Keratinocyte (primary cell): ENCODE measurements around the gene HS3ST3A1. TPM values are rescaled to one million over a fixed set of nuclear protein-coding genes. Genes with fewer than 3 reads are reported as not detected.

Experiments used
- DNase-seq: peaks from one replicate; pipeline ENCODE4 v3.0.0-alpha.2; 2011; ENCODE audit warnings: low read depth, missing footprints, low spot score
- FAIRE-seq: peaks from 2 replicates; lab custom pipeline; 2011; peaks lifted over from hg19 to GRCh38; lab: Jason Lieb, UNC
- H2AFZ ChIP-seq: 2 replicates; pipeline ENCODE4 v1.6.0; 2012; ENCODE audit warnings: low read length, control low read depth, inconsistent platforms; ENCODE audit not compliant: control insufficient read depth
- H3K27ac ChIP-seq: 2 replicates; pipeline ENCODE4 v1.5.1; 2011; ENCODE audit warnings: low read length; ENCODE audit not compliant: control insufficient read depth, insufficient read depth
- H3K27me3 ChIP-seq: 3 replicates; pipeline ENCODE4 v1.6.0; 2011; ENCODE audit warnings: low read length; ENCODE audit not compliant: control insufficient read depth, insufficient read depth; ENCODE audit errors: extremely low read depth
- H3K36me3 ChIP-seq, 2 experiments: 2 replicates in 1 of 2; 3 replicates in 1 of 2; pipeline ENCODE4 v1.5.1; 2011; ENCODE audit warnings: low read length in 2 of 2, mild to moderate bottlenecking in 1 of 2; ENCODE audit not compliant: control insufficient read depth in 2 of 2, insufficient read depth in 2 of 2; ENCODE audit errors: extremely low read depth in 1 of 2
- H3K4me1 ChIP-seq: 3 replicates; pipeline ENCODE4 v1.5.1; 2011; ENCODE audit warnings: low read length; ENCODE audit not compliant: control insufficient read depth, insufficient read depth; ENCODE audit errors: extremely low read depth
- H3K4me2 ChIP-seq: 3 replicates; pipeline ENCODE4 v1.6.0; 2011; ENCODE audit warnings: low read depth, low read length; ENCODE audit not compliant: control insufficient read depth, insufficient read depth; ENCODE audit errors: extremely low read depth
- H3K4me3 ChIP-seq, 3 experiments: fragments of 200-600 bp in 1 of 3; sonication (generic) in 1 of 3; 2 replicates in 2 of 3; 3 replicates in 1 of 3; pipeline ENCODE4 v1.5.1; 2011 to 2016; ENCODE audit warnings: low read length in 3 of 3, mild to moderate bottlenecking in 3 of 3, control low read depth in 2 of 3, inconsistent platforms in 1 of 3, low read depth in 1 of 3, mixed read lengths in 1 of 3, mixed run types in 1 of 3, moderate library complexity in 1 of 3; ENCODE audit not compliant: control insufficient read depth in 2 of 3, insufficient read depth in 2 of 3; ENCODE audit errors: extremely low read depth in 1 of 3
- H3K79me2 ChIP-seq: 2 replicates; pipeline ENCODE4 v1.6.0; 2012; ENCODE audit warnings: low read length; ENCODE audit not compliant: control insufficient read depth, insufficient read depth
- H3K9ac ChIP-seq: 3 replicates; pipeline ENCODE4 v1.6.0; 2011; ENCODE audit warnings: low read length; ENCODE audit not compliant: control insufficient read depth, insufficient read depth; ENCODE audit errors: extremely low read depth
- H3K9me1 ChIP-seq: 3 replicates; pipeline ENCODE4 v1.6.0; 2011; ENCODE audit warnings: low read length; ENCODE audit not compliant: control insufficient read depth, insufficient read depth; ENCODE audit errors: extremely low read depth
- H3K9me3 ChIP-seq: 2 replicates; pipeline ENCODE4 v1.5.1; 2012; ENCODE audit warnings: low read depth, low read length; ENCODE audit not compliant: control insufficient read depth
- H4K20me1 ChIP-seq: 3 replicates; pipeline ENCODE4 v1.6.0; 2011; ENCODE audit warnings: low read length; ENCODE audit not compliant: control insufficient read depth, insufficient read depth; ENCODE audit errors: extremely low read depth
- EZH2 ChIP-seq: IDR thresholded peaks from one replicate; pipeline ENCODE4 v1.6.1; 2012; ENCODE audit warnings: inconsistent platforms, mild to moderate bottlenecking, low read length, moderate library complexity
- dilution Hi-C: fragments of 300-500 bp; cut with MboI; formaldehyde crosslinking; loops from one replicate; pipeline ENCODE4 v1.7.0; 2020; ENCODE audit warnings: low sequenced_read_pairs; ENCODE audit not compliant: extremely low pct_ligation_motif_present
- polyA plus RNA-seq, 5 experiments: library from polyadenylated mRNA; depleted of rRNA in 3 of 5; stranded (reverse) in 3 of 5; stranded (forward) in 1 of 5; unstranded in 1 of 5; fragments of >200 nt; gene quantifications; 1 replicate in 1 of 5; 2 replicates in 3 of 5; 3 replicates in 1 of 5; pipeline versions ENCODE4 v1.2.1 to v1.2.3, GENCODE V29; 2011 to 2012; ENCODE audit warnings: missing spikeins in 2 of 5, low read depth in 1 of 5, low replicate concordance in 1 of 5
- TF ChIP-seq, protein P1 (sequence below), 3 experiments: IDR thresholded peaks in 1 of 3; conservative IDR thresholded peaks in 1 of 3; optimal IDR thresholded peaks in 1 of 3; 2 replicates in 2 of 3; 3 replicates in 1 of 3; pipeline versions ENCODE3 to v1.5.1; 2011; ENCODE audit warnings: low read length in 3 of 3, mild to moderate bottlenecking in 3 of 3, moderate library complexity in 2 of 3, control low read depth in 1 of 3, inconsistent platforms in 1 of 3; ENCODE audit not compliant: insufficient read depth in 2 of 3; ENCODE audit errors: extremely low read depth in 1 of 3

HS3ST3A1 gene
- polyA plus RNA-seq, 1 donor (not counting 4 experiments of a cell fraction or from before 2014, with no cell fraction given) = 0.04 TPM

DNA sequence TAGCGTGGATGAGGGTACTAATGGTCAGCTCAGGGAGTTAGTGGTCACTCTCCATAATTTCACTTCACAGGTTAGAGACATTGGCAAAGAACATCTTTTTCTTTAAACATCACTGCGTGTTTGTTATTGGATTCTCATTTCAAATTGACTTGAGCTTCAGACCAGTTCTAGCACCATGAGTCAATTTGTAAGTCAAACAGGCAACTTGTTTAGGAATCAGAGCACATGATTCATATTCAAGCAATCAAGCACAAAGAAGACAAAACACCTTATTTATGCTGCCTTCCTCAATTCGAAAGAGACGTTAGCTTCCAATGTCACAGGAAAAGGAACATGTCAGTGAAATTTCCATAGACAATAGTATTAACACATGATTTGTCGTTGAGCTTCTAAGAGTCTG is 62.3 kb downstream of the HS3ST3A1 start:
- Histone ChIP-seq H3K4me2 (no peak overlapping the region), H3K4me1 (no peaks in the 10 kb centered on the region), H3K79me2 (no peaks in the 10 kb centered on the region), H3K9me1 (no peaks in the 10 kb centered on the region), H4K20me1 (no peaks in the 10 kb centered on the region), H3K9me3 (no peaks in the 10 kb centered on the region), H3K27me3 (no peaks in the 10 kb centered on the region), H3K9ac (no peak overlapping the region), H3K4me3 (no peak overlapping the region), H3K36me3 (no peaks in the 10 kb centered on the region), H3K27ac (no peak overlapping the region), H2AFZ (no peak overlapping the region)
- DNase-seq = no peak
- no peak for TF ChIP-seq EZH2
- TF ChIP-seq, protein P1, sequence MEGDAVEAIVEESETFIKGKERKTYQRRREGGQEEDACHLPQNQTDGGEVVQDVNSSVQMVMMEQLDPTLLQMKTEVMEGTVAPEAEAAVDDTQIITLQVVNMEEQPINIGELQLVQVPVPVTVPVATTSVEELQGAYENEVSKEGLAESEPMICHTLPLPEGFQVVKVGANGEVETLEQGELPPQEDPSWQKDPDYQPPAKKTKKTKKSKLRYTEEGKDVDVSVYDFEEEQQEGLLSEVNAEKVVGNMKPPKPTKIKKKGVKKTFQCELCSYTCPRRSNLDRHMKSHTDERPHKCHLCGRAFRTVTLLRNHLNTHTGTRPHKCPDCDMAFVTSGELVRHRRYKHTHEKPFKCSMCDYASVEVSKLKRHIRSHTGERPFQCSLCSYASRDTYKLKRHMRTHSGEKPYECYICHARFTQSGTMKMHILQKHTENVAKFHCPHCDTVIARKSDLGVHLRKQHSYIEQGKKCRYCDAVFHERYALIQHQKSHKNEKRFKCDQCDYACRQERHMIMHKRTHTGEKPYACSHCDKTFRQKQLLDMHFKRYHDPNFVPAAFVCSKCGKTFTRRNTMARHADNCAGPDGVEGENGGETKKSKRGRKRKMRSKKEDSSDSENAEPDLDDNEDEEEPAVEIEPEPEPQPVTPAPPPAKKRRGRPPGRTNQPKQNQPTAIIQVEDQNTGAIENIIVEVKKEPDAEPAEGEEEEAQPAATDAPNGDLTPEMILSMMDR (optimal IDR thresholded peaks at IDR 0.05 in 1 of 3, IDR thresholded peaks at IDR 0.05 in 1 of 3, conservative IDR thresholded peaks at IDR 0.05 in 1 of 3; ENCODE audit: extremely low read depth in 1 of 3, insufficient read depth in 2 of 3, low read length in 3 of 3) = no peak
- dilution Hi-C loops = loop anchor here (25.0 kb wide), 1 partner anchor 102 kb away; no protein-coding TSS in a partner anchor
- no peak for FAIRE-seq

DNA sequence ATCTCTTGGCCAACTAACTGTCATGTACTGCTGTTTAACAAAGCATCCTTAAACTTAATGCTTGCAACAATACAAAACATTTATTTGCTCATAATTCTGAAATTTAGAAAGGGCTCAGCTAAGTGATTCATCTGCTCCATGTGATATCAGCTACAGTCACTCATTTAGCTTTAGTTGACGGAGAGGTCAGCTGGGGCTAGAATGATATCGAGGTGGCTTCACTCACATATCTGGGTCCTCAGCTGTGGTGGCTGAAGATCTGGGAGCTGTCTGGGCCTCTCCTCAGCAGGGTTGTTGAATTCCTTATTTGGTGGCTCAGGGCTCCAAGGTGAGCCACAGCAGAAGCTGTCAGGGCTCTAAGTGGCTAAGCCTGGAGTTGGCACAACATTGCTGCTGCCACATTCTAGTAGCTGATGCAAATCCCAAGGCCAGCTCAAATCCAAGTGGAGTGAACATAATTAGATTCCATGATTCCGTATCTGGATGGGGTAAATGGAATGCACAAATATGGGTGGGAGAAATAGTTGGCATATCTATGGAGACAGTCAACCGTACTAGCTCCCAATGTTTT is 62.8 kb downstream of the HS3ST3A1 start:
- H3K9ac ChIP-seq = no peak overlapping the region
- no peak overlapping the region for H3K27ac ChIP-seq
- H3K4me1 ChIP-seq = no peaks in the 10 kb centered on the region
- H3K79me2 ChIP-seq = no peaks in the 10 kb centered on the region
- no peaks in the 10 kb centered on the region for H3K9me3 ChIP-seq
- no peaks in the 10 kb centered on the region for H3K36me3 ChIP-seq
- no peak overlapping the region for H3K4me3 ChIP-seq
- FAIRE-seq (no peak), DNase-seq (no peak)
- H4K20me1 ChIP-seq = no peaks in the 10 kb centered on the region
- no peak overlapping the region for H2AFZ ChIP-seq
- H3K27me3 ChIP-seq = no peaks in the 10 kb centered on the region
- no peaks in the 10 kb centered on the region for H3K9me1 ChIP-seq
- H3K4me2 ChIP-seq = no peak overlapping the region
- TF ChIP-seq EZH2 = no peak
- TF ChIP-seq, protein P1 (optimal IDR thresholded peaks at IDR 0.05 in 1 of 3, IDR thresholded peaks at IDR 0.05 in 1 of 3, conservative IDR thresholded peaks at IDR 0.05 in 1 of 3; ENCODE audit: extremely low read depth in 1 of 3, insufficient read depth in 2 of 3, low read length in 3 of 3) = no peak
- dilution Hi-C loops = loop anchor here (25.0 kb wide), 1 partner anchor 102 kb away; no protein-coding TSS in a partner anchor
